Hepatic stellate cell (primary cell): ENCODE data around the gene DHCR7.
"Not testable (repeated sequence)": the region's sequence is repeated elsewhere in the genome, so short reads cannot be mapped to it uniquely, and the experiment has no call there.

ENCODE experiments used
- DNase-seq: peaks from one replicate; pipeline ENCODE4 v3.0.0; 2011; ENCODE audit warnings: low spot score

DHCR7 gene

DNA sequence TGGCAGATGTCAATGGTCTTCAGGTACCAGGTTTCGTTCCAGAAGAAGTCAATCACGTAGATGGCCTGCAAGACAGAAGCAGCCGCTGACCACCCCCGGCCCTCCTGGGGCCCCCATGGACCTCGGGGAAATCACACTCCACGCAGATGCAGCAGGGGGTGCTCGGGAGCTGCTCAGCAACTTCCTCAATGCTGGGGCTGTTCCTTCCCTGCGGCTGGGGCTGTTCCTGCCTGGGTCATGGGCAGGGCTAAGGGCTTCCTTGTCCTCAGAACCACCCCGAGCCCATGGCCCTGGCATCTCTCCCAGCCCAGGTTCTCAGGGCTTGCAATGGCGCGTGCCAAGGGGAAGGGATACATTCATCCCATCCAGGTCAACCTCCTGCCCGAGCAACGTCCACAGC lies 10.3 kb downstream of the DHCR7 start:
- DNase-seq: no peak

GRCh38 chr11:71437399-71437798 lies 10.8 kb downstream of the DHCR7 start:
- no peak for DNase-seq

DNA sequence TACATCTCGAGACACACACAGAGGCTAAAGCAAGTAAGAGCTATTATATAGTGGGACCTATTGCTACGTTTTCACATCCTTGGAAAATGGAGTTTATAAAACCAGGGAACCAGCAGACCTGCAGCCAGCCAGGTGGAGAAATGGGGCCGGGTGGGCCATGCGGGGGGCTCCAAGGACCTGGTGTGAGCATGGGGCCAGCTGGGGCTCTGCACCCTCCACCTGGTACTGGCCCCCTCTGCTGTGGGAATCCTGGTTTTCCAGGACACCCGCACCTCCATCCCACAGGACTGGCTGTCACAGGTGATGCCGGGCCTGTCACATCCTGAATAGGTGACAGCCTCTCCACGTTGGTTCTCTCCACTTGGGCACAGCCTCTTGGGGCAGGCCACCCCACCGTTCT lies 11.3 kb downstream of the DHCR7 start:
- DNase-seq: no peak

- DNase-seq: no peak
Observed at GRCh38 chr11:71435278-71435951, 12.8 kb downstream of the DHCR7 start.

DNA sequence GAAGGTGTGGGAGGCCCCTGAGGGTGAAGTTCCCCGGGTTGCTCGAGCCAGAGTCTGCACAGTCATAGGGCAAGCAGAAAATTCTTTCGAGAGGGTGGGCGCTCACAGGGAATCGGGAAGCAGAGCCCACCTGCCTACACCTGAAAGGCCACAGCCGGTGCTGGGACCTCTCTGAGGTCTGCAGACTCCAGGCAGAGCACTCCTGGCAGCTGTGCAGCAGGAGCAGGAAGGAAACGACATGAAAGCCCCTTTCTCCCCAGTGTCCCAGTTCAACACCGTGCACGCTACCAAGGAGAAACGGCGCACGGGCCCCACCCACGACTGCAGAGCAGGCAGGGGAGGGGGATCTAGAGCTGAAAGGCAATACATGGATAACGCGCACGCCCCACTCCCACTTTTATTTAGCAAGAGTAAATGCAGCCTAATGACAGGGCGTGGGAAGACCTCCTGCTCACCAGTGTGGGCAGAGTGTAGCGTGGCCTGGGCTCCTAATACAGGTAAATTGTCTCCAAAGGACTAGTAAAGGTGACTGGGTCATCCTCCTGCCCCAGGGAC lies 13.5 kb downstream of the DHCR7 start:
- DNase-seq: no peak

- no peak for DNase-seq
Observed at GRCh38 chr11:71433648-71434450, 14.3 kb downstream of the DHCR7 start.

- no peak for DNase-seq
Observed at GRCh38 chr11:71432761-71433647, 15.2 kb downstream of the DHCR7 start.

DNA sequence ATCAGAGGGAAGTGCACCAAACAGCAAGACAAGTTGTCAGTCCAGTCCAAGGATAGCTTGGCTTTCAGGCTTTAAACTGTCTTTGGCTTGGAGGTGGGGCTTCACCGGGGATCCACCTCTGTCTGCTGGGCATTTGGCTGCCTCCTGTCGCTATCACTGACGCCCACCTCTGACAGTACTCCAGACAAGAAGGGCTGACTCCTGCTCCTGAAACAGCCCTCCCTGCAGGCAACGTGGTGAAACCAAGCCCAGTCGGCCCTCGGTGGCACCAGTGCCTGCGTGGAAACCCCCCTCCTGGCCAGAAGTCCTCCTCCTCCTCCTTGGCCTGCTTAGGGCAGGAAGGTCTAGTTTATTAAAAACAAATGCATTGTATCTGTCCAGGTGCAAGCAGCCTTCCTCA lies 16.9 kb downstream of the DHCR7 start:
- DNase-seq: no peak

DNA sequence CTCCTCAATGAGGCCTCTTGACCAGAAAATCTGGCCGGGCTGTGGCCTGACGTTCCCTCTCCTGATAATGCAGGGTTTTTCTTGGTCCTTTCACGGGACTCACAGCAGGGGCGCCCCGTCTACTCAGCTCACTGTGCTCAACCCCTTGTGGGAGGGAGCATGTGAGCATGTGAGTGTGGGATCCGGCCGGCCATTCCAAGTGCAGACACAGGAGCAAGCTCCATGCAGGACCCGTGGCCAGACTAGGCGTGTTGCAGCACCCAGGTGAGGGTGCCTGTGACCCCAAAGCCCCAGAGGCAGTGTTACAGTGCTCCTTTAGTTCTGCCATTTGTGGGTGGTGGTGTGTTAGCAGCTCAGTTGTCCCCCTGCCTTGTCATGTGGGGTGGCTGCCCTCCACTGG lies 18.0 kb downstream of the DHCR7 start:
- DNase-seq: no peak

GRCh38 chr11:71429701-71430100 lies 18.5 kb downstream of the DHCR7 start:
- DNase-seq: no peak

GRCh38 chr11:71428861-71429435 lies 19.2 kb downstream of the DHCR7 start:
- no peak for DNase-seq

DNA sequence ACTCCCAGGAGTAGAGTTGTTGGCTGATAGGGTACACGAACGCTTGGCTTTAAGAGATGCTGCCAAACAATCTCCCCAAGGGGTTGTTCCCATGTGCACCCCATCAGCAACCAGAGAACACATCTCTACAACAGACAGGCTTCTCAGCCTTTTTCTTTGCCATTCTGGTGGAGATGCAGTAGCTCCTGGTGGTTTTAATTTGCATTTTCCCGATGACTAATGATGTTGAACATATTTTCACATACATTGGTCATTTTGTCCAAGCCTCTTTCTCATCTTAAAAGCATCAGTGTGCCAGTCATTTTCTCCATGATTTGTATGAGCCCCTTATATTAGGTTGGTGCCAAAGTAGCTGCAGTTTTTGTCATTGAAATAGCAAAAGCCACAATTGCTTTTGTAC lies 21.8 kb downstream of the DHCR7 start:
- DNase-seq: no peak

- no peak for DNase-seq
Observed at GRCh38 chr11:71425860-71426259, 22.3 kb downstream of the DHCR7 start.

DNA sequence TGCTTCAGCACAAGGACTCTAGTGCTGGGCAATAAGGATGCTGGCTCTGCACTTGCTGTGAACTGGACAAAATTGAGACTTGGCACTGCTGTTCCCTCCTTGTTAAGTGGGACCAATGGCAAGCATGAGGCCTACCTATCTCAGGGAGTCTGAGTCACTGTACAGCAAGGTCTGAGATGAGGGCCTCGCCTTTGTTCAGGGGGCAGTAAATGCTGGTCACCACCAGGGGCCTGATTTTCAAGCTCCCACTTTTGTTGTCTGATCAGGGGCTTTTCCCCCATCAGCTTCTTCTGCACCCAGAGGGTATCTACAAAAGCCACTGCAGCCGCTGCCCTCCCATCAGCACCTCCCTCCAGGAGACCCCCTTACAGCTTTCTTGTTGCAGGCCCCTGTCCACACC lies 22.8 kb downstream of the DHCR7 start:
- DNase-seq: no peak

- DNase-seq: no peak
Observed at GRCh38 chr11:71423181-71423790, 24.9 kb downstream of the DHCR7 start.

- DNase-seq: not testable (repeated sequence)
Observed at GRCh38 chr11:71422318-71422717, 25.9 kb downstream of the DHCR7 start.

- DNase-seq: no peak
Observed at GRCh38 chr11:71421392-71421950, 26.7 kb downstream of the DHCR7 start.

DNA sequence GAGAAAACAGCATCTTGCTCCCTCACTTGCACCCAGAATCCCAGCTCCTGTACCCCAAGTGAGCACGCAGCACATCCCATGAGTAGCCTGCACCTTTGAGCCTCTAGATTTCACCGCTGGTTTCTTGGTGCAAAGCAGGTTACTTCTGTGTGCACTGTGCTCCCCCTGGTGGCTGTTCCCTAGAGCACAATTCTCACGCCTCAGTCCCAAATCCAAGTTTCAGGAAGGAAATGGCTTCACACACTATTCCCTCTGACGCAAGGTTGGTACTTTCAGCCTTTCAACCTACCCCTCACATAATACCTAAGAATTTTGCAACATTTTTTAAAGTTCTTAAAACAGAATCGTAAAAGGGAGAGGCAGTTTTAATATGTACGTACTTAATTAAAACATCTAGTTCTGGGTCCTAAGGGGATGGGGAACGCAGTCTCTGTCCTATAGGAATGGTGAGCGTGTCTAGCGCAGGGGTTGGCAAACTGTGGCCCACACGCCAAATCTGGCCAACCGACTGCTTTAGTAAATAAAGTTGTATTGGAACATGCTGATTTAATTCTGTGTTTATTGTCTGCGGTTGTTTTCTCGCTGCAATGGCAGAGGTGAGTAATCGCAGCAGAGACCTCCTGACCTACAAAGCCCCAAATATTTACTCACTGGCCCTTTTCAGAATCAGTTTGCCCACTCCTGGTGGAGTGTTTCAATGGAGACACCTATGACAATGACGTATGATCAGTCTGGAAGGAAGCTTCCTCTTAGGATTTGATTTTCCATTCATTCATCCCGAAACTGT lies 27.5 kb downstream of the DHCR7 start:
- DNase-seq: peak; percentile 63

DNA sequence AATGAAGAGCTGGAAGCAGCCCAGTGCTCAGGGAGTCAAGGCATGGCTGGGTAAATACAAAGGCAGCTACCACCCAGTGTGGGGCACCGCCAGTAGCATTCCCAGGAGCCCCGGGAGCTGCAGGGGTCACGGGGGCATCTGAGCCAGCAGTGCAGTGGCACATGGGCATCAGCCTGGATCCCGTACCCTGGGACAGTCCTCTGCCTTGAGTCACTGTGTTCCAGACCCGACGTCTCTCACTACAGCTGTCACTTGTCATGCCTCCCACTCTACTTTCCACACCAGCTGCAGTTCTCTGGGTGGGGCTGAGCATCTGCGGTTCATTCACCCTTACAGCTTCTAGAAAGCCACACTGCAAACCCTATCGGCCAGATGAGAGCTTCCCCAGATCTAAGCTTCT lies 29.6 kb downstream of the DHCR7 start:
- DNase-seq: no peak

DNA sequence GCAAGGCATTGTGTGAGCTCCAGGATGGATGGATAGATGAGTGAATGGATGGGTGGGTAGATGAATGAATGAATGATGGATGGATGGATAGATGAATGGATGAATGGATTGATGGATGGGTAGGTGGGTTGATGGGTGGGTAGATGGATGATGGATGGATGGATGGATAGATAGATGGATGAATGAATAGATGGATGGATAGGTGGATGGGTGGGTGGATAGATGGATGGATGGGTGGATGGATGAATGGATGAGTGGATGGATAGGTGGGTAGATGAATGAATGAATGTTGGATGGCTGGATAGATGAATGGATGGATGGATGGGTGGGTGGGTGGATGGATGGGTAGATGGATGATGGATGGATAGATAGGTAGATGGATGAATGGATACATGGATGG lies 33.5 kb downstream of the DHCR7 start:
- DNase-seq: no peak
